Loucy (cell line): ENCODE results near the gene TRH.

ENCODE experiments used
- CTCF ChIP-seq: fragments of 200-600 bp; sonication (generic); conservative IDR thresholded peaks from 2 replicates; pipeline ENCODE4 v1.5.1; 2014; ENCODE audit warnings: mild to moderate bottlenecking, antibody characterized with exemption, low read length
- EZH2phosphoT487 ChIP-seq: fragments of 200-600 bp; IDR thresholded peaks from 2 replicates; pipeline ENCODE4 v1.6.1; 2018; ENCODE audit warnings: antibody characterized with exemption, mild to moderate bottlenecking, moderate library complexity, borderline replicate concordance

- TF ChIP-seq EZH2phosphoT487 (no peak), CTCF (no peak)
These were observed 6.8 kb upstream of the TRH start for GRCh38 chr3:129967761-129968160.
